NCI-H2196 treated with DMSO at 0.1 percent for 48 hours (cell line): Measurements from ENCODE around the gene NXPH4.

Experiments used
- DNase-seq: peaks from one replicate; lab custom pipeline; 2025; ENCODE audit not compliant: unreplicated experiment; lab: John Stamatoyannopoulos, UW

Gene NXPH4

GRCh38 chr12:57203201-57203600 lies 13.4 kb upstream of the NXPH4 start:
- DNase-seq = no peak

- DNase-seq = no peak
These were observed 12.8 kb upstream of the NXPH4 start for GRCh38 chr12:57203791-57204190.

- no peak for DNase-seq
These were observed 12.1 kb upstream of the NXPH4 start for GRCh38 chr12:57204454-57204853.

- DNase-seq = no peak
These were observed 11.4 kb upstream of the NXPH4 start for GRCh38 chr12:57205186-57205585.

- no peak for DNase-seq
These were observed 10.7 kb upstream of the NXPH4 start for GRCh38 chr12:57205931-57206330.

- no peak for DNase-seq
These were observed 8.6 kb upstream of the NXPH4 start for GRCh38 chr12:57207731-57208630.

GRCh38 chr12:57208631-57209282 lies 7.8 kb upstream of the NXPH4 start:
- DNase-seq = no peak

GRCh38 chr12:57209916-57210315 lies 6.7 kb upstream of the NXPH4 start:
- DNase-seq = no peak

GRCh38 chr12:57210461-57210860 lies 6.1 kb upstream of the NXPH4 start:
- no peak for DNase-seq

GRCh38 chr12:57210926-57211692 lies 5.5 kb upstream of the NXPH4 start:
- DNase-seq = peak; percentile 50

GRCh38 chr12:57211791-57212700 lies 4.5 kb upstream of the NXPH4 start:
- DNase-seq = no peak

GRCh38 chr12:57212701-57213057 lies 3.9 kb upstream of the NXPH4 start:
- no peak for DNase-seq

- peak; percentile 78 for DNase-seq
These were observed 3.4 kb upstream of the NXPH4 start for GRCh38 chr12:57213058-57213715.

GRCh38 chr12:57213763-57214397 lies 2.7 kb upstream of the NXPH4 start:
- DNase-seq = no peak

GRCh38 chr12:57214398-57214781 lies 2.2 kb upstream of the NXPH4 start:
- DNase-seq = peak; percentile 42

GRCh38 chr12:57215065-57215464 lies 1.5 kb upstream of the NXPH4 start:
- DNase-seq = no peak

GRCh38 chr12:57215668-57216013 lies 953 bp upstream of the NXPH4 start:
- DNase-seq = peak; percentile 35

GRCh38 chr12:57216921-57217879 lies 606 bp downstream of the NXPH4 start:
- DNase-seq = no peak
